Measurements from ENCODE around the gene CABCOCO1. TPM values are rescaled to one million over a fixed set of nuclear protein-coding genes. Genes with fewer than 3 reads are reported as not detected.

CABCOCO1 gene
- total RNA-seq, 2 experiments from 2014 or later = not detected

DNA sequence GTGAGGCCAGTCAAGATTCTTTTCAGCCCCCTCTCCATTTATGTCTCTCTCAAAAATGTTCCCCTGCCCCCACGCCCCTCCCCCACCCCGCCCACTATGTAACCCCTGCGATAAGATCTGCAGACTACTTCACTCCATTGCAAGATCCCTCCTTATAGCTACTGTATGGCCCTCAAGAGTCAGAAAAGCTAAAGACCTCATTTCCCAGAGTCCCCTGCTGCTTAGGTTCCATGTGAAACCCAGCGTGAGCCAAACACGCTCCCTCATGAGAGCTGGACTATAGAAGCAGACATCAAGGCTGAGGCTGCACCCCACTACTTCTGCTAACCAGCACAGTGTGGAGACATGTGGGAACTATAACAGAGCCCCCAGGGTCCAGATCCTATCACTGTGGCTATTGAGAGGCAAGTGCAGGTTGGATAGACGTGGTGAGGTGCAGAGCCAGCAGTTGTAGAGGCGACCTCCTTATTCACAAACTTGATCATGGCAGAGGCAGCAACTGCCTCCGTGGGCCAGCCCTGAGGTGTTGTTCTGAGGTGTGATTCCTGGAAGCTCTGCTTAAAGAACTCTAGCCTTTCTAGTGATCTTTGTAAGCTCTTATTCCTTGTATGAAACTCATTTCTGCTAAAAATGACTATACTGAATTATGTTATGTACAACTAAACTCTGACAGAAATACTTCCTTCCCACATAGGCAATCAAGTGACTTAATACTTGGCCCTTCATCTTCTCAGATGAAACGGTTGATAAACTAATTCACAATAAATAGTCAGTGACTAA lies 121.8 kb downstream of the CABCOCO1 start:
- no peaks in the 10 kb centered on the region for H3K9me3 Mint-ChIP-seq
- no peaks in the 10 kb centered on the region for H3K27me3 Mint-ChIP-seq (ENCODE audit: low read depth)
- DNase-seq = no peak
- H3K4me1 Mint-ChIP-seq (ENCODE audit: low read depth) = peaks cover 26% of the 10 kb centered on the region
- no peak overlapping the region for H3K4me3 Mint-ChIP-seq
- no peak overlapping the region for H3K27ac Mint-ChIP-seq
- intact Hi-C loops (cut with micrococcal nuclease) = no loop called here
- CTCF ChIA-PET = no interaction called here
- H3K36me3 Mint-ChIP-seq (ENCODE audit: low read depth) = no peaks in the 10 kb centered on the region

DNA sequence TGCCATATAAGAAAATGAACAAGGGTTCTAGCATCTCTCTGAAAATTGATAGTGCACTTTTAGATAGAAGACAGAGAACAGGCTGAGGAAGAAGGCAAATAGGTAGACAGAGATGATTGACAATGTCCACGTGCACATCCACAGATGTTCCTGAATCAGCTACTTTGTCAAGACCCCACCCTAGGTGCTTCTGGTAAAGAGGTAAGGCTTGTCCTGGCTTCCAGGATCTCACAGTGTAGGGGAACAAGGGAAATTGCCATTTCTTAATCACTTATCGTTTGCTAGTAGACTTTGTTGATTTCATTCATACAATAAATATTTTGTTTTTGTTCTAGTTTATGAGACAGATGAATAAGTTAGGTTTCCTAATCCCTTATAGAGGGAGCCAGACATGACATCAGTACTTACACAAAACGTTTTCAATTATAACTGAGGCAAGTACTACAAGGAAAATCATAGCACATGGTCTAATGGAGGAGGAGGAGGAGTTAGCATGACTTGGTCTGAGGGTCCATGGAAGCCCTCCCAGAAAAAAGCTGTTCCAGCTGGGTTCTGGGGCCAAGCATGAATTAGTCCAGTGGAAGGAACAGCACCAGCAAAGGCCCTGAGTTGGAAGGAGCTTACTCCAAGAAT lies 122.9 kb downstream of the CABCOCO1 start:
- no peak overlapping the region for H3K4me3 Mint-ChIP-seq
- DNase-seq = no peak
- intact Hi-C loops (cut with micrococcal nuclease) = no loop called here
- peaks cover 17% of the 10 kb centered on the region for H3K4me1 Mint-ChIP-seq (ENCODE audit: low read depth)
- H3K9me3 Mint-ChIP-seq = no peaks in the 10 kb centered on the region
- no peaks in the 10 kb centered on the region for H3K36me3 Mint-ChIP-seq (ENCODE audit: low read depth)
- CTCF ChIA-PET = no interaction called here
- no peak overlapping the region for H3K27ac Mint-ChIP-seq
- no peaks in the 10 kb centered on the region for H3K27me3 Mint-ChIP-seq (ENCODE audit: low read depth)

DNA sequence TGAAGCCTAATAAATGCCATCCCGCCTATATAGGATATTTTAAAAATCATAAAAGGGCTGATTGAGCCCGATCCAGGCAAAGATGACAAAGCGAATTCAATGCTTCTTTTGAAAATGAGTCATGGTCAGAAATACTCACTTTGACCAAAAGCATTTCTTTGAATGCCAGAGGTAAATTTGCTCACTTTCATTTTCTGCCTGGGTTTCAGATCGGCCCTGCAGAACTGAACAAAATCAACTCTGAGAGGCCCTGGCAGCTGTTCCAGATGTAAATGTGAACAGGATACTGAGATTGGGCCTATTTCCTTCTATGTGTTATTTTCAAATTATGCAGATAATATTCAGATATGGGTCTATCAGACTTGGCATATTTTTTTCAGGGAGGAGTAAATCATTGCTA lies 124.0 kb downstream of the CABCOCO1 start:
- H3K4me3 Mint-ChIP-seq = no peak overlapping the region
- no peaks in the 10 kb centered on the region for H3K9me3 Mint-ChIP-seq
- CTCF ChIA-PET = no interaction called here
- peaks cover 14% of the 10 kb centered on the region for H3K4me1 Mint-ChIP-seq (ENCODE audit: low read depth)
- H3K36me3 Mint-ChIP-seq (ENCODE audit: low read depth) = no peaks in the 10 kb centered on the region
- no peak for DNase-seq
- no peaks in the 10 kb centered on the region for H3K27me3 Mint-ChIP-seq (ENCODE audit: low read depth)
- intact Hi-C loops (cut with micrococcal nuclease) = no loop called here
- H3K27ac Mint-ChIP-seq = no peak overlapping the region

DNA sequence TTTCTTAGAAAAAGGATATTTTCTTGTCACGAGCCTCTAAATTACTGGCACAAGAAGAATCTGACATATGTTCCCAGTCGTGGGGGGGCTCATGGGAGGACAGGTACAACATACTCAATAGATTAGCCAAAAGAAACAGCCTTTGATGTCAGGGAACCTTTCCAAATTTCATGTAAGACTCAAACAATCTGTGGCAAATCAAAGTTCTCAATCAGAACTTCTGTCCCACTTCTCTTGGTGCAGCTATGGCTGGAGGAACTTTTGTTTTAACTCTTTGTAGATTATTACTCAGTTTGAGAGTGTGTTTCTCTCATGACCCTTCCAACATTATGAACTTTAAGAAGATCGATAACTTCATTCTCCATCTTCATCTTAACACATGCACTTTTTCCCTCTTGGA lies 124.4 kb downstream of the CABCOCO1 start:
- Mint-ChIP-seq H3K27me3 (ENCODE audit: low read depth) (no peaks in the 10 kb centered on the region), H3K9me3 (no peaks in the 10 kb centered on the region), H3K36me3 (ENCODE audit: low read depth) (no peaks in the 10 kb centered on the region), H3K27ac (no peak overlapping the region), H3K4me3 (no peak overlapping the region), H3K4me1 (ENCODE audit: low read depth) (peaks cover 10% of the 10 kb centered on the region)
- CTCF ChIA-PET = no interaction called here
- intact Hi-C loops (cut with micrococcal nuclease) = no loop called here
- no peak for DNase-seq

GRCh38 chr10:61789031-61789430 lies 126.3 kb downstream of the CABCOCO1 start:
- no peaks in the 10 kb centered on the region for H3K27me3 Mint-ChIP-seq (ENCODE audit: low read depth)
- no peaks in the 10 kb centered on the region for H3K9me3 Mint-ChIP-seq
- intact Hi-C loops (cut with micrococcal nuclease) = no loop called here
- DNase-seq = no peak
- no peak overlapping the region for H3K4me3 Mint-ChIP-seq
- H3K4me1 Mint-ChIP-seq (ENCODE audit: low read depth) = peaks cover 9% of the 10 kb centered on the region
- H3K36me3 Mint-ChIP-seq (ENCODE audit: low read depth) = no peaks in the 10 kb centered on the region
- no peak overlapping the region for H3K27ac Mint-ChIP-seq
- CTCF ChIA-PET = no interaction called here

DNA sequence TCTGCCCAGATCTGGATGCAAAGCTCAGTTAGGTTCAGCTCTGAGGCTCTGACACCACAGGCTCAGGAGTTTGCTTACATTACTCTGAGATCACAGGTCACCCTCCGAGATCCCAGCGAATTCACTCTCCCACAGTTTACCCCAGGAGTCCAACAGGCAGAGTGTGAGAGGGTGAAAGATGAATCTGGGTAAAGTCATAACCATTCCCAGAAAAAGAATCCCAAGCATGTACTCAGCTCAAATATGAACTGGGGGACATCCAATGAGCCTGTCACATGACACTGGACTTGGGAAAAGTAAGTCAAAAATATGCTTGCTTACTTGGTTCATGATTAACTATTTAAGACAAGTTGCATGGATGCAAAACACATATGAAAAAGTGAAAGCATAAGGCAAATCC lies 128.5 kb downstream of the CABCOCO1 start:
- CTCF ChIA-PET = no interaction called here
- intact Hi-C loops (cut with micrococcal nuclease) = no loop called here
- no peak overlapping the region for H3K4me3 Mint-ChIP-seq
- no peak for DNase-seq
- H3K27me3 Mint-ChIP-seq (ENCODE audit: low read depth) = no peaks in the 10 kb centered on the region
- H3K4me1 Mint-ChIP-seq (ENCODE audit: low read depth) = peaks cover 7% of the 10 kb centered on the region
- no peaks in the 10 kb centered on the region for H3K36me3 Mint-ChIP-seq (ENCODE audit: low read depth)
- no peaks in the 10 kb centered on the region for H3K9me3 Mint-ChIP-seq
- H3K27ac Mint-ChIP-seq = no peak overlapping the region

- no peaks in the 10 kb centered on the region for H3K9me3 Mint-ChIP-seq
- intact Hi-C loops (cut with micrococcal nuclease) = no loop called here
- peaks cover 3% of the 10 kb centered on the region for H3K4me1 Mint-ChIP-seq (ENCODE audit: low read depth)
- no peaks in the 10 kb centered on the region for H3K36me3 Mint-ChIP-seq (ENCODE audit: low read depth)
- H3K4me3 Mint-ChIP-seq = no peak overlapping the region
- H3K27me3 Mint-ChIP-seq (ENCODE audit: low read depth) = no peaks in the 10 kb centered on the region
- H3K27ac Mint-ChIP-seq = no peak overlapping the region
- DNase-seq = no peak
- CTCF ChIA-PET = no interaction called here
These were observed 129.5 kb downstream of the CABCOCO1 start for GRCh38 chr10:61792097-61792716.

DNA sequence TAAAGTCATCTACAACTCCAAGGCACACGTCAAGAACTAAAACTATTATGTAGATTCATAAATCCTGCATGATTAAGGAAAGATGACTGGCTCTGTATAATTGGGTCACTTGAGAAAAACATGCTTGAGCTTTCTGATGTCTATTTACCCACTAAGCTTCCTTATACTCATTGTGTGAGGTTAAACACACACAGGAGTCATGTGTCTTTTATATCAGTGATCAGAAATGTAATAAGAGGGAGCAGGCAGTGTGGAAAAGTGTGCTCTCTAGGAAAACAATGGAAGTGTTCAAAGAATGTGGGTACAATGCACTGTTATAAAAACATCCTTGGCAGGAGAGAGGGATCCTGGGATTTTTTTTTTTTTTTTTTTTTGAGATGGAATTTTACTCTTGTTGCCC lies 130.2 kb downstream of the CABCOCO1 start:
- H3K4me1 Mint-ChIP-seq (ENCODE audit: low read depth) = no peaks in the 10 kb centered on the region
- no peak overlapping the region for H3K4me3 Mint-ChIP-seq
- no peak overlapping the region for H3K27ac Mint-ChIP-seq
- H3K9me3 Mint-ChIP-seq = no peaks in the 10 kb centered on the region
- intact Hi-C loops (cut with micrococcal nuclease) = no loop called here
- H3K36me3 Mint-ChIP-seq (ENCODE audit: low read depth) = no peaks in the 10 kb centered on the region
- DNase-seq = no peak
- CTCF ChIA-PET = interaction anchor here (0.6 kb wide), 1 partner anchor 589 kb away, joined by 3 read pairs; no protein-coding TSS in a partner anchor
- no peaks in the 10 kb centered on the region for H3K27me3 Mint-ChIP-seq (ENCODE audit: low read depth)

- no peak for DNase-seq
- Mint-ChIP-seq H3K27ac (no peak overlapping the region), H3K4me1 (ENCODE audit: low read depth) (no peaks in the 10 kb centered on the region), H3K27me3 (ENCODE audit: low read depth) (no peaks in the 10 kb centered on the region), H3K9me3 (no peaks in the 10 kb centered on the region), H3K36me3 (ENCODE audit: low read depth) (no peaks in the 10 kb centered on the region), H3K4me3 (no peak overlapping the region)
- CTCF ChIA-PET = no interaction called here
- intact Hi-C loops (cut with micrococcal nuclease) = no loop called here
These were observed 131.3 kb downstream of the CABCOCO1 start for GRCh38 chr10:61793760-61794703.

- Mint-ChIP-seq H3K9me3 (no peaks in the 10 kb centered on the region), H3K4me3 (no peak overlapping the region), H3K27ac (no peak overlapping the region), H3K27me3 (ENCODE audit: low read depth) (no peaks in the 10 kb centered on the region), H3K4me1 (ENCODE audit: low read depth) (no peaks in the 10 kb centered on the region), H3K36me3 (ENCODE audit: low read depth) (no peaks in the 10 kb centered on the region)
- intact Hi-C loops (cut with micrococcal nuclease) = no loop called here
- CTCF ChIA-PET = no interaction called here
- DNase-seq = no peak
These were observed 132.4 kb downstream of the CABCOCO1 start for GRCh38 chr10:61795147-61795546.

DNA sequence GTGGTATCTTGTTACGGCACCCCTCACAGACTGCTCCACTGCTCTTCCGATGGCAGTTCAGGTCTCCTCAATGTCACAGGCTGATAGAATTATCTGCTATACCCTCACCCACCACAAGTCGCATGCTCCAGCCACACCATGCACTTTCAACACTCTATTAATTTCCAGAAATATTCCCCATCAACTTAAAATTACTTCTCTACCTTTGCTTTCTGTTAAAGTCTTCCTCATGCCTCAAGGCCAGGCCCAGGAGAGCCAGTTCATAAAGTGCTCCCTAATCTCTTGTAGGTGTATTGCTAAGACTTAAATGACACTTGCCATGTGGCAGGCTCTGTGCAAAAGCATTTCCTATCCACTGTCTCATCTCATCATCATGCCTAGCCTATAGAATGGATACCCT lies 132.8 kb downstream of the CABCOCO1 start:
- intact Hi-C loops (cut with micrococcal nuclease) = no loop called here
- Mint-ChIP-seq H3K27ac (no peak overlapping the region), H3K27me3 (ENCODE audit: low read depth) (no peaks in the 10 kb centered on the region), H3K4me1 (ENCODE audit: low read depth) (no peaks in the 10 kb centered on the region), H3K36me3 (ENCODE audit: low read depth) (no peaks in the 10 kb centered on the region), H3K4me3 (no peak overlapping the region), H3K9me3 (no peaks in the 10 kb centered on the region)
- CTCF ChIA-PET = interaction anchor here (0.7 kb wide), 1 partner anchor 22 kb away, joined by 3 read pairs; no protein-coding TSS in a partner anchor
- no peak for DNase-seq

DNA sequence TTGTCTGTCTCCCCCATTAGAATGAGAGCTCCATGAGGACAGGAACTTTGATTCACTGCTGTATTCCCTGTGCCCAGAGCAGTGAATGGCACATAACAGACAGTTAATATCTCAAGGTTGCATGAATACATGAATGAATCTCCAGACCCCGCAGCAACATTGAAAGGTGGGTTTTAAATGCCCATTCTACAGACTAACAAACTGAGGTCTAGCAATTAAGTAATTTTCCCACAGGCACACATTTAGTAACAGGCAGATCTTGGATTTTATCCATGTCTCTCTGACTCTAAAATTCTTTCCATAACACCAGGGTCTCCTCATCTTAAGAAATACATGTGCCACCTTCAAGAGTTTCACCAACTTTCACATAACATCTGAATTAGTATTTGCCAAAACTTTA lies 134.1 kb downstream of the CABCOCO1 start:
- no peak overlapping the region for H3K4me3 Mint-ChIP-seq
- intact Hi-C loops (cut with micrococcal nuclease) = no loop called here
- no peaks in the 10 kb centered on the region for H3K9me3 Mint-ChIP-seq
- no peak for DNase-seq
- no peaks in the 10 kb centered on the region for H3K27me3 Mint-ChIP-seq (ENCODE audit: low read depth)
- CTCF ChIA-PET = no interaction called here
- H3K36me3 Mint-ChIP-seq (ENCODE audit: low read depth) = no peaks in the 10 kb centered on the region
- H3K27ac Mint-ChIP-seq = no peak overlapping the region
- no peaks in the 10 kb centered on the region for H3K4me1 Mint-ChIP-seq (ENCODE audit: low read depth)

Measured in activated naive CD4-positive, alpha-beta T cell treated with anti-CD3 and anti-CD28 coated beads for 36 hours (primary cell).